Peyer's patch (tissue), 4 donors: ENCODE results near the gene GLTPD2.

ENCODE experiments used
- CTCF ChIP-seq, 6 experiments: fragments of 450-650 bp in 4 of 6; fragments of 200-600 bp in 2 of 6; sonication (generic) in 1 of 6; IDR thresholded peaks; one replicate each; pipeline ENCODE4 v1.5.1; 2017 to 2019; ENCODE audit warnings: antibody characterized with exemption in 6 of 6, mild to moderate bottlenecking in 3 of 6, moderate library complexity in 1 of 6
- POLR2A ChIP-seq, 2 donors: fragments of 450-650 bp; IDR thresholded peaks; one replicate each; pipeline ENCODE4 v1.5.1; 2017; ENCODE audit warnings: antibody characterized with exemption in 2 of 2, mild to moderate bottlenecking in 2 of 2, moderate library complexity in 2 of 2

DNA sequence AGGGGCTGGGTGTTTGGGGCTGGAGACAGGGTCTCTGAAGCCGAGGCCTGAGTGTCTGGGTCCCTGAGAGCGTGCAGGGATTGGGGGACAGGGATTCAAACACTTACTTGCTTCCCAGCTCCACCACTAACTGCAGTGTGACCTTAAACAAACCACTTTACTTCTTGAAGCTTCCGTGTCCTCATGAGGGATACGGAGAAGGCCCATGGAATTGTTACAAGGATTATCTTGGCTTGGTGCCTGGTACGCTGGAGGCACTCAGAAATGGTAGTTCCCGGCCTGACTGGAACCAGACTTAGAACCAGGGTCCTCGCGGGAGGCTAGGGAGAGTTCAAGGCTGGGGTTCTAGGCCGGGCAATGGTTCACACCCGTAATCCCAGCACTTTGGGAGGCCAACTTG, 46.1 kb upstream of the GLTPD2 start:
- TF ChIP-seq CTCF (IDR thresholded peaks at IDR 0.05) (no peak), POLR2A (IDR thresholded peaks at IDR 0.05) (no peak)
